CD8-positive, alpha-beta memory T cell (primary cell): ENCODE data around the gene USP40. TPM values are rescaled to one million over a fixed set of nuclear protein-coding genes. Genes with fewer than 3 reads are reported as not detected.

ENCODE experiments used
- CTCF ChIA-PET: fragments of 350-600 bp; sonication (Branson Sonifier 250); formaldehyde crosslinking; loops from one replicate; lab custom pipeline; 2021; ENCODE audit warnings: antibody characterized with exemption; lab: Charles Lee
- POLR2A ChIA-PET: fragments of 350-600 bp; sonication (Branson Sonifier 250); formaldehyde crosslinking; loops from one replicate; lab custom pipeline; 2021; ENCODE audit warnings: antibody characterized with exemption; lab: Charles Lee
- DNase-seq, 5 donors: peaks; one replicate each; pipeline versions ENCODE4 v3.0.0 to v3.0.0-alpha.2; 2020 to 2022; ENCODE audit warnings: mixed read lengths in 1 of 5
- H3K27ac ChIP-seq: one replicate; pipeline ENCODE4 v1.7.0; 2013; ENCODE audit warnings: low read depth, mild to moderate bottlenecking, low read length, moderate library complexity
- H3K27me3 ChIP-seq: 2 replicates; pipeline ENCODE4 v1.7.0; 2013; ENCODE audit warnings: low read length, mild to moderate bottlenecking; ENCODE audit not compliant: insufficient read depth, poor library complexity, severe bottlenecking
- H3K36me3 ChIP-seq: 2 replicates; pipeline ENCODE4 v1.7.0; 2013; ENCODE audit warnings: mild to moderate bottlenecking, low read length, moderate library complexity; ENCODE audit not compliant: insufficient read depth
- H3K4me1 ChIP-seq: 2 replicates; pipeline ENCODE4 v1.7.0; 2013; ENCODE audit warnings: mild to moderate bottlenecking, low read length, moderate library complexity; ENCODE audit not compliant: insufficient read depth
- H3K4me3 ChIP-seq: 2 replicates; pipeline ENCODE4 v1.7.0; 2013; ENCODE audit warnings: mild to moderate bottlenecking, low read length
- H3K9me3 ChIP-seq: 2 replicates; pipeline ENCODE4 v1.7.0; 2013; ENCODE audit warnings: mild to moderate bottlenecking, low read length
- H3K27ac Mint-ChIP-seq, 8 donors: one replicate each; pipeline ENCODE4 v1.8.0; 2020 to 2021; ENCODE audit warnings: mixed read lengths in 8 of 8, mild to moderate bottlenecking in 6 of 8, inconsistent platforms in 3 of 8, moderate library complexity in 3 of 8
- H3K27me3 Mint-ChIP-seq, 2 donors: one replicate each; pipeline ENCODE4 v1.8.0; 2020 to 2021; ENCODE audit warnings: mixed read lengths in 2 of 2, mild to moderate bottlenecking in 1 of 2, moderate library complexity in 1 of 2
- H3K36me3 Mint-ChIP-seq, 3 donors: one replicate each; pipeline ENCODE4 v1.8.0; 2020 to 2021; ENCODE audit warnings: mixed read lengths in 3 of 3, inconsistent platforms in 1 of 3, mild to moderate bottlenecking in 1 of 3
- H3K4me1 Mint-ChIP-seq, 3 donors: one replicate each; pipeline ENCODE4 v1.8.0; 2020 to 2021; ENCODE audit warnings: mixed read lengths in 3 of 3, inconsistent platforms in 1 of 3, mild to moderate bottlenecking in 1 of 3
- H3K4me3 Mint-ChIP-seq, 7 donors: one replicate each; pipeline ENCODE4 v1.8.0; 2020 to 2021; ENCODE audit warnings: mixed read lengths in 7 of 7, mild to moderate bottlenecking in 6 of 7, moderate library complexity in 4 of 7, inconsistent platforms in 2 of 7
- H3K9me3 Mint-ChIP-seq, 5 donors: one replicate each; pipeline ENCODE4 v1.8.0; 2020 to 2022; ENCODE audit warnings: mixed read lengths in 5 of 5, mild to moderate bottlenecking in 3 of 5, moderate library complexity in 2 of 5, inconsistent platforms in 1 of 5
- polyA plus RNA-seq: library from polyadenylated mRNA; unstranded; fragments of 300-500 nt; fragmentation: Illumina TruSeq; gene quantifications from one replicate; pipeline ENCODE4 v1.2.3, GENCODE V29; 2021
- total RNA-seq, 2 experiments: library from RNA; stranded (reverse); gene quantifications; one replicate each; pipeline ENCODE4 v1.2.3, GENCODE V29; 2021

USP40 gene
- total and polyA plus RNA-seq, 3 experiments from 2014 or later, result 5.4 to 14.8 (median 13.3) TPM

- peak overlapping the region in 7 of 8 donors; percentile 4 to 63 (median 52) for H3K27ac Mint-ChIP-seq
- Histone ChIP-seq H3K4me1 (peaks cover 70% of the 10 kb centered on the region), H3K9me3 (no peaks in the 10 kb centered on the region), H3K27ac (peak overlapping the region; percentile 3), H3K27me3 (no peaks in the 10 kb centered on the region), H3K36me3 (no peaks in the 10 kb centered on the region), H3K4me3 (no peak overlapping the region)
- peaks cover 0 to 36% (median 9%) of the 10 kb centered on the region in 3 donors for H3K36me3 Mint-ChIP-seq
- ChIA-PET POLR2A (no interaction called here), CTCF (interaction anchor here (0.7 to 3.4 kb wide), 2 partner anchors 16 to 49 kb away, joined by 3 to 17 read pairs; no protein-coding TSS in a partner anchor)
- H3K9me3 Mint-ChIP-seq, result no peaks in the 10 kb centered on the region
- no peaks in the 10 kb centered on the region for H3K27me3 Mint-ChIP-seq
- peak overlapping the region in 1 of 7 donors; percentile 42 for H3K4me3 Mint-ChIP-seq
- DNase-seq, result no peak
- H3K4me1 Mint-ChIP-seq, result peaks cover 58 to 91% (median 90%) of the 10 kb centered on the region in 3 donors
These were observed 139.8 kb downstream of the USP40 start for GRCh38 chr2:233426619-233427342.

Other genes with a start within 250 kb of the USP40 start
- 10 to 100 TPM; 54.2 to 61.9 TPM for gene DGKD, start 212.3 kb downstream of the USP40 start, total RNA-seq
- 32.6 TPM for gene DGKD, start 212.3 kb downstream of the USP40 start, polyA plus RNA-seq
- gene UGT1A8, start 50.9 kb upstream of the USP40 start, total RNA-seq, result not detected
- not detected for gene UGT1A8, start 50.9 kb upstream of the USP40 start, polyA plus RNA-seq
- not detected for gene UGT1A10, start 69.7 kb upstream of the USP40 start, total RNA-seq
- not detected for gene UGT1A10, start 69.7 kb upstream of the USP40 start, polyA plus RNA-seq
- gene UGT1A9, start 105.1 kb upstream of the USP40 start, total RNA-seq, result not detected
- not detected for gene UGT1A9, start 105.1 kb upstream of the USP40 start, polyA plus RNA-seq
- gene UGT1A7, start 115.1 kb upstream of the USP40 start, total RNA-seq, result not detected
- gene UGT1A7, start 115.1 kb upstream of the USP40 start, polyA plus RNA-seq, result not detected
- not detected for gene UGT1A6, start 126.1 kb upstream of the USP40 start, total RNA-seq
- gene UGT1A6, start 126.1 kb upstream of the USP40 start, polyA plus RNA-seq, result not detected
- not detected for gene UGT1A5, start 146.1 kb upstream of the USP40 start, total RNA-seq
- gene UGT1A5, start 146.1 kb upstream of the USP40 start, polyA plus RNA-seq, result not detected
- gene UGT1A4, start 152.0 kb upstream of the USP40 start, total RNA-seq, result not detected
- gene UGT1A4, start 152.0 kb upstream of the USP40 start, polyA plus RNA-seq, result not detected
- not detected for gene UGT1A3, start 162.3 kb upstream of the USP40 start, total RNA-seq
- gene UGT1A3, start 162.3 kb upstream of the USP40 start, polyA plus RNA-seq, result not detected
- gene UGT1A1, start 193.5 kb upstream of the USP40 start, total RNA-seq, result not detected
- gene UGT1A1, start 193.5 kb upstream of the USP40 start, polyA plus RNA-seq, result not detected
- not detected for gene MROH2A, start 211.5 kb upstream of the USP40 start, total RNA-seq
- gene MROH2A, start 211.5 kb upstream of the USP40 start, polyA plus RNA-seq, result not detected